MCF 10A (cell line): ENCODE measurements around the gene PRRG4. TPM values are rescaled to one million over a fixed set of nuclear protein-coding genes. Genes with fewer than 3 reads are reported as not detected.
A peak's percentile ranks its signal among the peaks of the same experiment; 100 is the strongest.
"Not testable (repeated sequence)": the region's sequence is repeated elsewhere in the genome, so short reads cannot be mapped to it uniquely, and the experiment has no call there.

ENCODE experiments used
- BruUV-seq: library from RNA; stranded (reverse); fragments of 400-500 nt; replicated peaks from 2 replicates; lab custom pipeline; 2021; lab: Mats Ljungman, UMichigan
- CTCF ChIA-PET: fragments of 300-600 bp; sonication (Branson Sonifier 250); formaldehyde crosslinking; extraction: SDS; loops from one replicate; lab custom pipeline; 2021; ENCODE audit warnings: antibody characterized with exemption, inconsistent platforms; lab: Yijun Ruan, JAX
- POLR2A ChIA-PET: fragments of 300-600, 350-650 bp; sonication (Branson Sonifier 250); formaldehyde crosslinking; extraction: SDS; loops from one replicate; lab custom pipeline; 2020; ENCODE audit warnings: antibody characterized with exemption, inconsistent platforms; lab: Yijun Ruan, JAX
- DNase-seq: peaks from one replicate; pipeline ENCODE4 v3.0.0-alpha.2; 2018; ENCODE audit not compliant: unreplicated experiment
- H3K27ac Mint-ChIP-seq: one replicate; pipeline ENCODE4 v1.8.0; 2022; ENCODE audit warnings: mild to moderate bottlenecking, low read depth, mixed read lengths; ENCODE audit not compliant: unreplicated experiment
- H3K27me3 Mint-ChIP-seq: one replicate; pipeline ENCODE4 v1.8.0; 2022; ENCODE audit warnings: mixed read lengths; ENCODE audit not compliant: insufficient read depth, unreplicated experiment
- H3K36me3 Mint-ChIP-seq: one replicate; pipeline ENCODE4 v1.8.0; 2022; ENCODE audit warnings: mild to moderate bottlenecking, moderate library complexity, mixed read lengths; ENCODE audit not compliant: insufficient read depth, unreplicated experiment
- H3K4me1 Mint-ChIP-seq: one replicate; pipeline ENCODE4 v1.8.0; 2022; ENCODE audit warnings: mixed read lengths; ENCODE audit not compliant: insufficient read depth, unreplicated experiment
- H3K4me3 Mint-ChIP-seq: one replicate; pipeline ENCODE4 v1.8.0; 2022; ENCODE audit warnings: mild to moderate bottlenecking, moderate library complexity, mixed read lengths; ENCODE audit not compliant: unreplicated experiment
- H3K9me3 Mint-ChIP-seq: one replicate; pipeline ENCODE4 v1.8.0; 2022; ENCODE audit warnings: mixed read lengths; ENCODE audit not compliant: unreplicated experiment
- CTCF ChIP-seq: fragments of 200-600 bp; IDR thresholded peaks from one replicate; pipeline ENCODE4 v1.8.0; 2022; ENCODE audit warnings: antibody characterized with exemption, mild to moderate bottlenecking; ENCODE audit not compliant: unreplicated experiment
- intact Hi-C: fragments of 100-400 bp; cut with micrococcal nuclease; formaldehyde crosslinking; loops from 2 replicates; pipeline ENCODE4 v1.14.1; 2022
- total RNA-seq: library from RNA; stranded (reverse); gene quantifications from 2 replicates; pipeline ENCODE4 v1.2.3, GENCODE V29; 2022

PRRG4 gene
- total RNA-seq, 1 experiment from 2014 or later, result 1.1 TPM

GRCh38 chr11:32884023-32884422 lies 54.3 kb downstream of the PRRG4 start:
- peaks cover 7% of the 10 kb centered on the region for H3K4me1 Mint-ChIP-seq
- no peak for DNase-seq
- no peak overlapping the region for H3K27ac Mint-ChIP-seq
- intact Hi-C loops, result no loop called here
- no TSS peak for BruUV-seq
- H3K27me3 Mint-ChIP-seq, result no peaks in the 10 kb centered on the region
- H3K9me3 Mint-ChIP-seq, result no peaks in the 10 kb centered on the region
- H3K36me3 Mint-ChIP-seq, result no peaks in the 10 kb centered on the region
- no peak for TF ChIP-seq CTCF
- H3K4me3 Mint-ChIP-seq, result no peak overlapping the region
- ChIA-PET POLR2A (interaction anchor here (0.9 kb wide), 1 partner anchor 12 kb away, joined by 3 read pairs; no protein-coding TSS in a partner anchor), CTCF (interaction anchor here (1.9 kb wide), 1 partner anchor 9 kb away, joined by 9 read pairs; the partner anchor contains the start of gene QSER1)

- intact Hi-C loops, result no loop called here
- peak; percentile 47 for TF ChIP-seq CTCF
- BruUV-seq, result no TSS peak
- Mint-ChIP-seq H3K27ac (no peak overlapping the region), H3K36me3 (peaks cover 5% of the 10 kb centered on the region), H3K4me1 (peaks cover 7% of the 10 kb centered on the region), H3K4me3 (no peak overlapping the region), H3K27me3 (no peaks in the 10 kb centered on the region), H3K9me3 (no peaks in the 10 kb centered on the region)
- ChIA-PET CTCF (interaction anchor here (0.6 to 1.9 kb wide), 10 partner anchors 8 to 140 kb away, joined by 3 to 9 read pairs (median 3); partner anchors contain the start of gene QSER1), POLR2A (interaction anchor here (0.6 kb wide), 1 partner anchor 46 kb away, joined by 8 read pairs; no protein-coding TSS in a partner anchor)
- peak; percentile 26 for DNase-seq
Observed at GRCh38 chr11:32884770-32885384, 55.1 kb downstream of the PRRG4 start.

GRCh38 chr11:32885556-32885955 lies 55.8 kb downstream of the PRRG4 start:
- no peak for TF ChIP-seq CTCF
- Mint-ChIP-seq H3K9me3 (no peaks in the 10 kb centered on the region), H3K36me3 (peaks cover 5% of the 10 kb centered on the region), H3K4me1 (peaks cover 7% of the 10 kb centered on the region), H3K27ac (no peak overlapping the region), H3K27me3 (no peaks in the 10 kb centered on the region), H3K4me3 (no peak overlapping the region)
- intact Hi-C loops, result no loop called here
- DNase-seq, result no peak
- ChIA-PET CTCF (interaction anchor here (0.6 to 1.7 kb wide), 13 partner anchors 9 to 1812 kb away, joined by 3 to 5 read pairs (median 3); no protein-coding TSS in a partner anchor), POLR2A (interaction anchor here (0.6 to 0.8 kb wide), 2 partner anchors 47 to 154 kb away, joined by 3 to 8 read pairs; partner anchors contain the start of gene TCP11L1)
- no TSS peak for BruUV-seq

- H3K36me3 Mint-ChIP-seq, result peaks cover 5% of the 10 kb centered on the region
- peak; percentile 3 for DNase-seq
- H3K9me3 Mint-ChIP-seq, result no peaks in the 10 kb centered on the region
- ChIA-PET CTCF (interaction anchor here (0.6 to 1.7 kb wide), 10 partner anchors 9 to 1813 kb away, joined by 3 to 5 read pairs (median 4); no protein-coding TSS in a partner anchor), POLR2A (interaction anchor here (0.8 kb wide), 1 partner anchor 153 kb away, joined by 3 read pairs; the partner anchor contains the start of gene TCP11L1)
- H3K27ac Mint-ChIP-seq, result no peak overlapping the region
- no TSS peak for BruUV-seq
- no peak overlapping the region for H3K4me3 Mint-ChIP-seq
- intact Hi-C loops, result no loop called here
- no peaks in the 10 kb centered on the region for H3K27me3 Mint-ChIP-seq
- no peak for TF ChIP-seq CTCF
- H3K4me1 Mint-ChIP-seq, result peaks cover 3% of the 10 kb centered on the region
Observed at GRCh38 chr11:32886180-32886579, 56.5 kb downstream of the PRRG4 start.

- CTCF ChIA-PET, result interaction anchor here (0.6 to 1.3 kb wide), 6 partner anchors 8 to 506 kb away, joined by 3 read pairs; no protein-coding TSS in a partner anchor
- H3K27me3 Mint-ChIP-seq, BruUV-seq, H3K9me3 Mint-ChIP-seq, H3K4me3 Mint-ChIP-seq, intact Hi-C loops, DNase-seq, H3K4me1 Mint-ChIP-seq, H3K27ac Mint-ChIP-seq: not testable (repeated sequence)
- POLR2A ChIA-PET, result interaction anchor here (1.0 kb wide), 1 partner anchor 10 kb away, joined by 3 read pairs; no protein-coding TSS in a partner anchor
- H3K36me3 Mint-ChIP-seq, result peaks cover 13% of the 10 kb centered on the region
Observed at GRCh38 chr11:32887707-32888383, 58.1 kb downstream of the PRRG4 start.
